Ishikawa (cell line): Measurements from ENCODE around the gene TPRG1L.

Experiments
- CEBPB ChIP-seq: IDR thresholded peaks from 2 replicates; pipeline ENCODE4 v1.6.1; 2012
- CREB1 ChIP-seq: IDR thresholded peaks from 2 replicates; pipeline ENCODE4 v1.6.1; 2012; ENCODE audit warnings: low read depth
- EGR1 ChIP-seq: IDR thresholded peaks from 2 replicates; pipeline ENCODE4 v1.6.1; 2012
- EP300 ChIP-seq: IDR thresholded peaks from 2 replicates; pipeline ENCODE4 v1.6.1; 2012; ENCODE audit warnings: borderline replicate concordance
- FOXM1 ChIP-seq: IDR thresholded peaks from 2 replicates; pipeline ENCODE4 v1.6.1; 2012; ENCODE audit warnings: low read depth, borderline replicate concordance
- NFIC ChIP-seq: IDR thresholded peaks from 2 replicates; pipeline ENCODE4 v1.6.1; 2012
- RAD21 ChIP-seq: IDR thresholded peaks from 2 replicates; pipeline ENCODE4 v1.6.1; 2012; ENCODE audit warnings: low read depth
- TAF1 ChIP-seq: IDR thresholded peaks from 2 replicates; pipeline ENCODE4 v1.6.1; 2012; ENCODE audit warnings: low read depth, mild to moderate bottlenecking
- TCF12 ChIP-seq: IDR thresholded peaks from 2 replicates; pipeline ENCODE4 v1.6.1; 2012; ENCODE audit warnings: low read depth
- TEAD4 ChIP-seq: IDR thresholded peaks from 2 replicates; pipeline ENCODE4 v1.6.1; 2012
- YY1 ChIP-seq: IDR thresholded peaks from 2 replicates; pipeline ENCODE4 v1.6.1; 2012; ENCODE audit warnings: low read depth
- ZBTB7A ChIP-seq: IDR thresholded peaks from 2 replicates; pipeline ENCODE4 v1.6.1; 2012; ENCODE audit warnings: low read depth
- TF ChIP-seq, protein P1 (sequence below): IDR thresholded peaks from 2 replicates; pipeline ENCODE4 v1.6.1; 2012
- TF ChIP-seq, protein P2 (sequence below): IDR thresholded peaks from 2 replicates; pipeline ENCODE4 v1.6.1; 2012
- TF ChIP-seq, protein P3 (sequence below): IDR thresholded peaks from 2 replicates; pipeline ENCODE4 v1.6.1; 2012; ENCODE audit warnings: low read depth, mild to moderate bottlenecking

The TPRG1L gene

DNA sequence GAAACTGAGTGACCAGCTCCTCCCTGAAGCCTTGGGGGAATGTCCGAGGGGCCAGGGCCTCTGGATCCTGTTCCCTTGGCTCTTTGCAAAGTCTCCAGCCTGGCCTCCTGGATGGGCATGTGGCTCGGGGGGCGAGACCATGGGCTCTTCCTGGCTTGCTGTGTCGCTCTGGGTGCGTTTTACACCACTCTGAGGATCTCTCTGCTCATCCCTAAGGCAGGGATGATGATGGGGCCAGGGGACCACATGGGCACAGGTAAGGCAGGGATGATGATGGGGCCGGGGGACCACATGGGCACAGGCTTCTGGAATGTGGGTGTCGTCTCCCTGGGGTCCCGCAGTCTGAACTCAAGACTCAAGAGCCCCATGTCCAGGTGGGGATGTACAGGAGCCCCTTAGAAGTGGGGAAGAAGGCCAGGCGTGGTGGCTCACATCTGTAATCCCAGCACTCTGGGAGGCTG, 45.2 kb downstream of the TPRG1L start:
- TF ChIP-seq NFIC: no peak
- TF ChIP-seq EGR1: no peak

DNA sequence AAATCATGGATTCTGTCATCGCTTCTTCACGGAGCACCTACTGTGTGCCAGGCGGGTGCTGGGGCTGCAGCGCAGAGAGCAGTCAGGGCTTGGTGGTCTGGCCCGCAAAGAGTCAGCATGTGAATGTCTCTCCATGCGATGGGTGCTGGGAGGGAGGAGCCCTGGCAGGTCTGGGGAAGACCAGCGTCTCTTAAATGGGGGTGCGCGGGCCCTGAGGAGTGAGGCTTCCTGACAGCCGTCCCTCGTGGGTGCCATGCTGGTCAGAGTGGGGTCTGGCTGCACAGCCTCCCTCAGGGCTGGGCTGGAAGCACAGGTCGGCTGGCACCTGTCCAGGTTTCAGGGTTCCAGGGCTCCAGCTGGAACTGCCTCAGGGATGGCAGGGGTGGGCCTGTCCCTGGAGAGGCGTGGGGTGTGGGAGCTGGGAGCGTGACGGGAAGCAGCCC, 46.0 kb downstream of the TPRG1L start:
- TF ChIP-seq, protein P1, sequence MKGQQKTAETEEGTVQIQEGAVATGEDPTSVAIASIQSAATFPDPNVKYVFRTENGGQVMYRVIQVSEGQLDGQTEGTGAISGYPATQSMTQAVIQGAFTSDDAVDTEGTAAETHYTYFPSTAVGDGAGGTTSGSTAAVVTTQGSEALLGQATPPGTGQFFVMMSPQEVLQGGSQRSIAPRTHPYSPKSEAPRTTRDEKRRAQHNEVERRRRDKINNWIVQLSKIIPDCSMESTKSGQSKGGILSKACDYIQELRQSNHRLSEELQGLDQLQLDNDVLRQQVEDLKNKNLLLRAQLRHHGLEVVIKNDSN: no peak
- TF ChIP-seq EP300 (no peak), YY1 (no peak), TEAD4 (no peak), CEBPB (no peak), CREB1 (no peak), TCF12 (no peak)
- TF ChIP-seq, protein P2, sequence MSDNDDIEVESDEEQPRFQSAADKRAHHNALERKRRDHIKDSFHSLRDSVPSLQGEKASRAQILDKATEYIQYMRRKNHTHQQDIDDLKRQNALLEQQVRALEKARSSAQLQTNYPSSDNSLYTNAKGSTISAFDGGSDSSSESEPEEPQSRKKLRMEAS: no peak

DNA sequence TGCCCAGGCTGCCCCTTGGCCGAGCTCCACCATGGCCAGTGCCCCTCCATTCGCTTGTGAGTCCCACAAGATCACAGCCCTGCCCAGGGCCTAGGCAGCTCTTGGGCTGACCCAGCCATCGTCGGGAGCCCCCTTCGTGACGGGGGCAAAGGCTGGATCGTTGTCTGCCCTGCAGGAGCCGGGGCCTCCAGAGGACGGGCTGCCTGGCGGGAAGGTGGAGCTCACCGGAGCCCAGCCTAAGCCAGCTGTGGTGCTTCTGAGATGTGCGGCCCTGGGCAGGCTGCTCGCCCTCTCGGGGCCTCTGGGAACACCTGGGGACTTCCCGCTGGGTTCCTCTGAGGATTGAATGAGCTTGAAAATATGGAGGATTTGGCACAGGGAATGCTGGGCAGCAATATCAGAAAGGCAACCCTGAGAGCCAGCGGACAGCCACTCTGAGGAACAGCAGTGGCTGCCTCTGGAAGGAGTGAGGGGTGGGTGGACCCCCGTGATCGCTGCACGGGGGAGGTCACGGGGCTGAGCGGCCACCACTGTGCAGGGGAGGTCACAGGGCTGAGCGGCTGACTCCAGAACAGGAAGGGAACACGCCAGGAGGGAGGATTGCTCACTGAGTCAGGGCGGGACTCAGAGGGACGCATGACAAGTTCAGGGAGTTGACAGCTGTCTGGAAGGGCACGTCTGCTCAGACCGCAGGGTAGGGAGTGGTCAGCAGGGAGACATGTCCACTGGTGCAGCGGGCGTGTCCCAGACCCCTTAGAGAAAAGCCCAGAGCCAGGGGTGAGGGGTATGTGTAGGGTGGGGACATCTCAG, 46.8 kb downstream of the TPRG1L start:
- TF ChIP-seq ZBTB7A (0 out of 2 replicates have a peak, but pooled peaks have one; percentile 37), TCF12 (peak; percentile 78), NFIC (0 out of 2 replicates have a peak, but pooled peaks have one; percentile 9), EGR1 (no peak), EP300 (no peak), YY1 (no peak), TEAD4 (no peak), CEBPB (no peak), FOXM1 (no peak)
- TF ChIP-seq, protein P1: peak; percentile 5; the same call in 1 of the 2 replicates
- TF ChIP-seq, protein P3, sequence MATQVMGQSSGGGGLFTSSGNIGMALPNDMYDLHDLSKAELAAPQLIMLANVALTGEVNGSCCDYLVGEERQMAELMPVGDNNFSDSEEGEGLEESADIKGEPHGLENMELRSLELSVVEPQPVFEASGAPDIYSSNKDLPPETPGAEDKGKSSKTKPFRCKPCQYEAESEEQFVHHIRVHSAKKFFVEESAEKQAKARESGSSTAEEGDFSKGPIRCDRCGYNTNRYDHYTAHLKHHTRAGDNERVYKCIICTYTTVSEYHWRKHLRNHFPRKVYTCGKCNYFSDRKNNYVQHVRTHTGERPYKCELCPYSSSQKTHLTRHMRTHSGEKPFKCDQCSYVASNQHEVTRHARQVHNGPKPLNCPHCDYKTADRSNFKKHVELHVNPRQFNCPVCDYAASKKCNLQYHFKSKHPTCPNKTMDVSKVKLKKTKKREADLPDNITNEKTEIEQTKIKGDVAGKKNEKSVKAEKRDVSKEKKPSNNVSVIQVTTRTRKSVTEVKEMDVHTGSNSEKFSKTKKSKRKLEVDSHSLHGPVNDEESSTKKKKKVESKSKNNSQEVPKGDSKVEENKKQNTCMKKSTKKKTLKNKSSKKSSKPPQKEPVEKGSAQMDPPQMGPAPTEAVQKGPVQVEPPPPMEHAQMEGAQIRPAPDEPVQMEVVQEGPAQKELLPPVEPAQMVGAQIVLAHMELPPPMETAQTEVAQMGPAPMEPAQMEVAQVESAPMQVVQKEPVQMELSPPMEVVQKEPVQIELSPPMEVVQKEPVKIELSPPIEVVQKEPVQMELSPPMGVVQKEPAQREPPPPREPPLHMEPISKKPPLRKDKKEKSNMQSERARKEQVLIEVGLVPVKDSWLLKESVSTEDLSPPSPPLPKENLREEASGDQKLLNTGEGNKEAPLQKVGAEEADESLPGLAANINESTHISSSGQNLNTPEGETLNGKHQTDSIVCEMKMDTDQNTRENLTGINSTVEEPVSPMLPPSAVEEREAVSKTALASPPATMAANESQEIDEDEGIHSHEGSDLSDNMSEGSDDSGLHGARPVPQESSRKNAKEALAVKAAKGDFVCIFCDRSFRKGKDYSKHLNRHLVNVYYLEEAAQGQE: no peak
- TF ChIP-seq, protein P2: no peak

DNA sequence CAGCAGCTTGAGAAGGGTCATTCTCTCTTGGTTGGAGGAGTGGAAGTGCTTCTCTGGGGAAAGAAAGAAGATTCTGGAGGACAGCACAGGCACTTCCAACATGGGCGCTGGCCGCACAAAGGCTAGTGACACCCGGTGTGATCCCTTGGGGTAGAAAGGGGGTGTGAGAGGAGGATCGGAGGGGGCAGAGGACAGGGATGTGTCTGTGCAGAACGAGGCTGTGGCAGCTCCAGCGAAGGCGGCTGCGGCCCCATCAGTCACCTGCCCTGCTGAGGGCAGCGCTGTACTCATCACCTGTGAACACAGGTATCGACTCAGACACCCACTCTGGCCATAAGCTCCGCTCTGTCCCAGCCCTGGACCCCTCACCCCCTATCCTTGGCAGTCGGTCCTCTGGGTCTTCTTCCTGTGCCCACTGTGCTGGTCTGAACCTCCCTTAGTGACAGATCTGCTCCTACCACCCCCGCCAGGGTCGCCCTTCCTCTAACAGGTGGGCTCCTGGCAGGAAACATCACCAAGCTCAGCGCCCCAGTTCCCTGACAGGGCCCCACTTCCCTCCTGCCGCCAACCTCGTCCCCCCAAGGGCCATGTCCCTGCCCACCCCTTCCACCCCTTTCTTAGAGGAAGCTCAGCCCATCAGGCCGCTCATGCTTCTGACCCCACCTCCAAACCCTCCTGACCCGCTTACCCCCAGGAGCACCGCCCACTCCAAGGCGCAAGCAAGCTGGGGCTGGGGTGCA, 47.6 kb downstream of the TPRG1L start:
- TF ChIP-seq, protein P3: no peak
- TF ChIP-seq TAF1: no peak

DNA sequence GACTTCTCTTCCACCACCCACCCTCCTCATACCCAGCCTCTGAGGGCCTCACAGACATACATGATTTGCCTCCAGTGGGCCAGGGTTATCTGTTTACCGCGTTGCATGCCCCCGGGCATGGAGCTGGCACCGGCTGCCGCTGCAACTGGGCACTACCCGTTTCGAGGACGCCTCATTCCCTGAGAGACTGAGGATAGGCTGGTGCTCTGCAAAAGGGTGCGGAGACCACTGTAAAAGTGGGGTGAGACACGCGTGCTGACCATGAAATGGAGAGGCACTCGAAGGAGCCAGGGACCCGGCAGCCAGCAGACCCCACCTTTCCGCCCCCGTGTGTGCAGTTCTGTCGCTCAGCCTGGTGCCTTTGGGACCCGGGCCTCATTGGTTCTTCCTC, 48.2 kb downstream of the TPRG1L start:
- TF ChIP-seq NFIC (no peak), TEAD4 (no peak)

DNA sequence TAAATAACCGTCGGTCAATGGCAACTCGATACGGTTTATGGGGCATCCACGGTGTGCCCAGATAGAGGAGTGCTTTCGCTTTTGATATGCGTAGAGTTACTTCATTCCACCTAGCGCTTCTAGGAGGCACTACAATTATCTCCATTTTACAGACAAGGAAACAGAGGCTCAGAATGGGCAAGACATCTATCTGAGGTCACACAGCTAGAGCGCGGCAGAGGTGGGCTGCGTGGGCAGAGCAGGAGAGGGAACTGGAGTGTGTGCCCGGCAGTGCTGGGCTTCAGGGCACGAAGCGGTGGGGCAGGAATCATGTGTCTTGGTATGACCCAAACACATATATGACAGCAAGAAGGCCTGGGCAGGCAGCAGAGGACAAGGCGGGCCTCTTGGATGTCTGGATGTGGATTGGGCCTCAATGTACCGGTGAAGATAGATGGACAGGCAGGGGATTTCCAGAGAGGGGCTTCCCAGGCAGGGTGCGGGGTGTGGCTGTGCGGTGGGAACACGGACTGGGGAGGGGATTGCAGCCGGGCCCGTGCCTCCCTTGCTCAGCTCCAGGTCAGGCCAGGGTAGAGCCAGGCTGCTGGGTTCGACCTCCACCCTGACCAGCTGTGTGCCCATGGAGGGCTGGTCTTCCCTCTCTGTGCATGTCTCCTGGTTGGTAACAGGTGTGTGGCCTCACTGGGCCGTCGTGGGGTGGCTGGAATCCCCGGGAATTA, 48.7 kb downstream of the TPRG1L start:
- TF ChIP-seq, protein P2: no peak
- TF ChIP-seq FOXM1: no peak
- TF ChIP-seq TAF1: no peak
- TF ChIP-seq, protein P1: no peak
- TF ChIP-seq EP300: no peak
- no peak for TF ChIP-seq RAD21
